SK-N-SH (cell line): ENCODE measurements around the gene PAM16. TPM values are rescaled to one million over a fixed set of nuclear protein-coding genes. Genes with fewer than 3 reads are reported as not detected.

Experiments used
- CTCF ChIA-PET: fragments of 300-600, 350-600 bp; formaldehyde crosslinking; extraction: SDS; loops from one replicate; lab custom pipeline; 2021; lab: Yijun Ruan, JAX
- POLR2A ChIA-PET: fragments of 350-600 bp; sonication (Branson Sonifier 250); formaldehyde crosslinking; extraction: SDS; loops from one replicate; lab custom pipeline; 2020; ENCODE audit warnings: antibody characterized with exemption, inconsistent platforms; lab: Yijun Ruan, JAX
- DNase-seq: peaks from one replicate; pipeline ENCODE4 v3.0.0; 2012
- H2AFZ ChIP-seq: fragments of 200-600 bp; sonication (generic); 2 replicates; pipeline ENCODE4 v1.8.1; 2016; ENCODE audit warnings: antibody characterized with exemption, mild to moderate bottlenecking, low read depth
- H3F3A ChIP-seq: fragments of 200-600 bp; sonication (generic); replicated peaks from 2 replicates; pipeline ENCODE3; 2016; ENCODE audit warnings: antibody characterized with exemption, mild to moderate bottlenecking; ENCODE audit not compliant: insufficient read depth
- H3K27ac ChIP-seq, 2 experiments: fragments of 200-500 bp in 1 of 2; fragments of 200-600 bp in 1 of 2; sonication (Bioruptor generic) in 1 of 2; sonication (generic), shearing (Covaris generic) in 1 of 2; 2 replicates each; pipeline versions ENCODE4 v1.5.1 to v1.6.1; 2014 to 2016; ENCODE audit warnings: low read depth in 2 of 2, inconsistent platforms in 1 of 2, low read length in 1 of 2, mild to moderate bottlenecking in 1 of 2, mixed read lengths in 1 of 2
- H3K27me3 ChIP-seq: fragments of 200-600 bp; sonication (generic), shearing (Covaris generic); 2 replicates; pipeline ENCODE4 v1.6.1; 2016; ENCODE audit warnings: mixed run types; ENCODE audit not compliant: insufficient read depth
- H3K36me3 ChIP-seq, 2 experiments: fragments of 200-500 bp in 1 of 2; fragments of 200-600 bp in 1 of 2; sonication (Bioruptor generic) in 1 of 2; sonication (generic) in 1 of 2; replicated peaks in 1 of 2; 2 replicates each; pipeline versions ENCODE3 to v1.5.1; 2014 to 2016; ENCODE audit warnings: low read length in 1 of 2, mild to moderate bottlenecking in 1 of 2; ENCODE audit not compliant: insufficient read depth in 2 of 2, control insufficient read depth in 1 of 2
- H3K4me1 ChIP-seq, 2 experiments: fragments of 200-500 bp in 1 of 2; fragments of 200-600 bp in 1 of 2; sonication (Bioruptor generic) in 1 of 2; sonication (generic), shearing (Covaris generic) in 1 of 2; 2 replicates each; pipeline versions ENCODE4 v1.5.1 to v1.6.1; 2014 to 2016; ENCODE audit warnings: low read depth in 1 of 2, low read length in 1 of 2, mixed run types in 1 of 2; ENCODE audit not compliant: insufficient read depth in 2 of 2, control insufficient read depth in 1 of 2
- H3K4me2 ChIP-seq: fragments of 200-600 bp; sonication (generic), shearing (Covaris generic); 2 replicates; pipeline ENCODE4 v1.6.1; 2017; ENCODE audit warnings: mixed run types
- H3K4me3 ChIP-seq, 2 experiments: fragments of 200-500 bp in 1 of 2; fragments of 200-600 bp in 1 of 2; sonication (Bioruptor generic) in 1 of 2; sonication (generic), shearing (Covaris generic) in 1 of 2; 2 replicates each; pipeline versions ENCODE4 v1.5.1 to v1.8.1; 2014 to 2016; ENCODE audit warnings: low read depth in 2 of 2, inconsistent platforms in 1 of 2, low read length in 1 of 2, mild to moderate bottlenecking in 1 of 2, mixed read lengths in 1 of 2, moderate library complexity in 1 of 2
- H3K79me2 ChIP-seq: fragments of 200-600 bp; sonication (generic); 2 replicates; pipeline ENCODE4 v1.8.1; 2017; ENCODE audit warnings: mild to moderate bottlenecking; ENCODE audit not compliant: insufficient read depth
- H3K9ac ChIP-seq: fragments of 200-600 bp; sonication (generic); 2 replicates; pipeline ENCODE4 v1.6.1; 2017; ENCODE audit warnings: mixed run types
- H3K9me2 ChIP-seq: fragments of 200-600 bp; sonication (generic); 2 replicates; pipeline ENCODE4 v1.6.1; 2017; ENCODE audit warnings: mixed run types
- H3K9me3 ChIP-seq: fragments of 200-600 bp; sonication (generic); 2 replicates; pipeline ENCODE4 v1.6.1; 2017; ENCODE audit warnings: mixed run types, mild to moderate bottlenecking, moderate library complexity
- H4K20me1 ChIP-seq: fragments of 200-600 bp; sonication (generic); 2 replicates; pipeline ENCODE4 v1.6.1; 2017; ENCODE audit warnings: mild to moderate bottlenecking, mixed run types; ENCODE audit not compliant: insufficient read depth
- FOSL2 ChIP-seq: IDR thresholded peaks from 2 replicates; pipeline ENCODE4 v1.4.0; 2012; ENCODE audit warnings: low read depth, mild to moderate bottlenecking, moderate library complexity, borderline replicate concordance
- FOXJ3 ChIP-seq: sonication (generic); formaldehyde crosslinking; IDR thresholded peaks from 2 replicates; pipeline ENCODE4 v1.5.1; 2020; ENCODE audit warnings: mild to moderate bottlenecking, missing genetic modification reagents
- FOXM1 ChIP-seq: IDR thresholded peaks from 2 replicates; pipeline ENCODE4 v1.4.0; 2012; ENCODE audit warnings: low read depth, mild to moderate bottlenecking
- GATA2 ChIP-seq: sonication (generic); formaldehyde crosslinking; IDR thresholded peaks from 2 replicates; pipeline ENCODE4 v1.5.0; 2020; ENCODE audit warnings: mild to moderate bottlenecking, missing genetic modification reagents
- MAX ChIP-seq: IDR thresholded peaks from 2 replicates; pipeline ENCODE4 v1.4.0; 2012; ENCODE audit warnings: low read depth
- MXI1 ChIP-seq: IDR thresholded peaks from 2 replicates; pipeline ENCODE4 v1.6.1; 2012; ENCODE audit warnings: mild to moderate bottlenecking, low read depth, low read length, improper control_type of control experiment
- NFIC ChIP-seq: IDR thresholded peaks from 2 replicates; pipeline ENCODE4 v1.4.0; 2012; ENCODE audit warnings: borderline replicate concordance
- POLR2AphosphoS5 ChIP-seq: IDR thresholded peaks from 2 replicates; pipeline ENCODE4 v1.6.1; 2012; ENCODE audit warnings: low read depth, low read length
- RAD21 ChIP-seq: IDR thresholded peaks from 2 replicates; pipeline ENCODE4 v1.6.1; 2012; ENCODE audit warnings: mild to moderate bottlenecking, low read length
- RXRA ChIP-seq: IDR thresholded peaks from 2 replicates; pipeline ENCODE4 v1.4.0; 2012; ENCODE audit warnings: low read depth, mild to moderate bottlenecking, borderline replicate concordance
- SIN3A ChIP-seq: IDR thresholded peaks from 2 replicates; pipeline ENCODE4 v1.6.1; 2012; ENCODE audit warnings: low read depth, mild to moderate bottlenecking, low read length, moderate library complexity, borderline replicate concordance
- TCF12 ChIP-seq: IDR thresholded peaks from 2 replicates; pipeline ENCODE4 v1.4.0; 2012
- WGBS: methylation state at CpG from one replicate; pipeline ENCODE4 v1.1.6; 2017; ENCODE audit warnings: low lambda C conversion rate; 5-methylcytosine and 5-hydroxymethylcytosine counted together
- polyA plus RNA-seq, 3 experiments: library from polyadenylated mRNA; depleted of rRNA; stranded (reverse); fragments of >200 nt; gene quantifications; 2 replicates each; pipeline ENCODE4 v1.2.3, GENCODE V29; 2012
- TF ChIP-seq, protein P1 (sequence below): fragments of 150-350 bp; IDR thresholded peaks from 2 replicates; pipeline ENCODE4 v1.6.1; 2017; ENCODE audit warnings: antibody characterized with exemption, low read length, low read depth, borderline replicate concordance
- TF ChIP-seq, protein P2 (sequence below): fragments of 200-600 bp; sonication (generic); IDR thresholded peaks from 2 replicates; pipeline ENCODE4 v1.6.1; 2017; ENCODE audit warnings: antibody characterized with exemption, mild to moderate bottlenecking, moderate library complexity
- TF ChIP-seq, protein P3 (sequence below): fragments of 150-350 bp; IDR thresholded peaks from 2 replicates; pipeline ENCODE4 v1.6.1; 2016; ENCODE audit warnings: mild to moderate bottlenecking, low read depth, low read length
- TF ChIP-seq, protein P4 (sequence below): IDR thresholded peaks from 2 replicates; pipeline ENCODE4 v1.6.1; 2012; ENCODE audit warnings: mild to moderate bottlenecking, low read depth, low read length, moderate library complexity

The PAM16 gene
- polyA plus RNA-seq, 1 of the 3 experiments (the other 2 are of a cell fraction), result 96.4 TPM

- no peaks in the 10 kb centered on the region for H3K9me3 ChIP-seq
- peaks cover 32 to 67% of the 10 kb centered on the region in 2 experiments for H3K4me1 ChIP-seq
- H2AFZ ChIP-seq, result no peak overlapping the region
- H3K4me3 ChIP-seq, result no peak overlapping the region
- peaks cover 20% of the 10 kb centered on the region for H3F3A ChIP-seq
- no peak overlapping the region for H3K9ac ChIP-seq
- DNase-seq, result no peak
- 92% methylated on average over 7 of the region's 15 CpGs for WGBS
- POLR2A ChIA-PET, result interaction anchor here (2.1 kb wide), 1 partner anchor 14 kb away, joined by 11 read pairs; no protein-coding TSS in a partner anchor
- peaks cover 0 to 31% of the 10 kb centered on the region in 2 experiments for H3K36me3 ChIP-seq
- H4K20me1 ChIP-seq, result peaks cover 48% of the 10 kb centered on the region
- peaks cover 55% of the 10 kb centered on the region for H3K79me2 ChIP-seq
- H3K27ac ChIP-seq, result no peak overlapping the region; a peak in 1 of 4 replicates
- TF ChIP-seq MXI1 (no peak), FOSL2 (no peak), NFIC (no peak), POLR2AphosphoS5 (no peak), RAD21 (no peak), GATA2 (CRISPR knock-in tag) (no peak)
- TF ChIP-seq, protein P1, sequence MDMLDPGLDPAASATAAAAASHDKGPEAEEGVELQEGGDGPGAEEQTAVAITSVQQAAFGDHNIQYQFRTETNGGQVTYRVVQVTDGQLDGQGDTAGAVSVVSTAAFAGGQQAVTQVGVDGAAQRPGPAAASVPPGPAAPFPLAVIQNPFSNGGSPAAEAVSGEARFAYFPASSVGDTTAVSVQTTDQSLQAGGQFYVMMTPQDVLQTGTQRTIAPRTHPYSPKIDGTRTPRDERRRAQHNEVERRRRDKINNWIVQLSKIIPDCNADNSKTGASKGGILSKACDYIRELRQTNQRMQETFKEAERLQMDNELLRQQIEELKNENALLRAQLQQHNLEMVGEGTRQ, result no peak
- TF ChIP-seq, protein P2, sequence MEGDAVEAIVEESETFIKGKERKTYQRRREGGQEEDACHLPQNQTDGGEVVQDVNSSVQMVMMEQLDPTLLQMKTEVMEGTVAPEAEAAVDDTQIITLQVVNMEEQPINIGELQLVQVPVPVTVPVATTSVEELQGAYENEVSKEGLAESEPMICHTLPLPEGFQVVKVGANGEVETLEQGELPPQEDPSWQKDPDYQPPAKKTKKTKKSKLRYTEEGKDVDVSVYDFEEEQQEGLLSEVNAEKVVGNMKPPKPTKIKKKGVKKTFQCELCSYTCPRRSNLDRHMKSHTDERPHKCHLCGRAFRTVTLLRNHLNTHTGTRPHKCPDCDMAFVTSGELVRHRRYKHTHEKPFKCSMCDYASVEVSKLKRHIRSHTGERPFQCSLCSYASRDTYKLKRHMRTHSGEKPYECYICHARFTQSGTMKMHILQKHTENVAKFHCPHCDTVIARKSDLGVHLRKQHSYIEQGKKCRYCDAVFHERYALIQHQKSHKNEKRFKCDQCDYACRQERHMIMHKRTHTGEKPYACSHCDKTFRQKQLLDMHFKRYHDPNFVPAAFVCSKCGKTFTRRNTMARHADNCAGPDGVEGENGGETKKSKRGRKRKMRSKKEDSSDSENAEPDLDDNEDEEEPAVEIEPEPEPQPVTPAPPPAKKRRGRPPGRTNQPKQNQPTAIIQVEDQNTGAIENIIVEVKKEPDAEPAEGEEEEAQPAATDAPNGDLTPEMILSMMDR, result no peak
- TF ChIP-seq, protein P3, sequence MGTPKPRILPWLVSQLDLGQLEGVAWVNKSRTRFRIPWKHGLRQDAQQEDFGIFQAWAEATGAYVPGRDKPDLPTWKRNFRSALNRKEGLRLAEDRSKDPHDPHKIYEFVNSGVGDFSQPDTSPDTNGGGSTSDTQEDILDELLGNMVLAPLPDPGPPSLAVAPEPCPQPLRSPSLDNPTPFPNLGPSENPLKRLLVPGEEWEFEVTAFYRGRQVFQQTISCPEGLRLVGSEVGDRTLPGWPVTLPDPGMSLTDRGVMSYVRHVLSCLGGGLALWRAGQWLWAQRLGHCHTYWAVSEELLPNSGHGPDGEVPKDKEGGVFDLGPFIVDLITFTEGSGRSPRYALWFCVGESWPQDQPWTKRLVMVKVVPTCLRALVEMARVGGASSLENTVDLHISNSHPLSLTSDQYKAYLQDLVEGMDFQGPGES, result no peak
- TF ChIP-seq, all 33 proteins: peak for 0
- Histone ChIP-seq H3K9me2 (no peaks in the 10 kb centered on the region), H3K27me3 (no peaks in the 10 kb centered on the region), H3K4me2 (peak overlapping the region; percentile 15; the same call in 1 of the 2 replicates)
- CTCF ChIA-PET, result interaction anchor here (0.9 to 32.1 kb wide), 9 partner anchors 8 to 108 kb away, joined by 3 to 558 read pairs (median 5); no protein-coding TSS in a partner anchor
These were observed 27.1 kb upstream of the PAM16 start for GRCh38 chr16:4378161-4378666.

DNA sequence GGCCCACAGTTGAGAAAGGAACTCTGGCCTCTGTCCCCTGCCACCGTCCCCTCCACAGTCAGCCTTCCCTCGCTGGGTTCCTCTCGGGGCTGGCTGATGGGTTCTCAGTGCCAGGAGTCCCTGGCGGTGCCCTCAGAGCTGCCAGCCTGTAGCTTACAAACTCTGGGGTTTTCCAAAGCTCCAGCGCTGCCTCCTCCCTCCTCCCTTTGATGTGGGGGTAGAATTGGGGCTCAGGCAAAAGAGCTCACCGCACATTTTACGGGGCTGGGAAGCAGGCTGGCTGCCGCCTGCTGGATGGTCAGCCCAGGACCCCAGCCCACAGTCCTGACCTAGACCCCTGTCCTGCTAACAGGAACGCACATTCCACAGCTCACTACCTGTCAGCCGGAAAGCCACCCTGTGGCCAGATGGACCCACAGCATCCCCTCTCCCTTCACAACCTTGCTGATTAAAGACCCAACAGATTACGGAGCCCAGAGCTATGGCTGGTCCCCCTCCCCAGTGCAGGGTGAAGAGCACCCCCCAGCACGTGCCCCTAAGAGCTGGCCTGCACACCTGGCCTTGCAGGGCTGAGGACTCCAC lies 26.5 kb upstream of the PAM16 start:
- ChIA-PET POLR2A (interaction anchor here (2.1 kb wide), 1 partner anchor 14 kb away, joined by 11 read pairs; no protein-coding TSS in a partner anchor), CTCF (interaction anchor here (0.9 to 32.1 kb wide), 10 partner anchors 9 to 108 kb away, joined by 3 to 558 read pairs (median 5); no protein-coding TSS in a partner anchor)
- H3K9me2 ChIP-seq, result no peaks in the 10 kb centered on the region
- peaks cover 0 to 26% of the 10 kb centered on the region in 2 experiments for H3K36me3 ChIP-seq
- peaks cover 21% of the 10 kb centered on the region for H3F3A ChIP-seq
- peaks cover 52% of the 10 kb centered on the region for H4K20me1 ChIP-seq
- no peak for DNase-seq
- H3K27ac ChIP-seq, result no peak overlapping the region; a peak in 1 of 4 replicates
- peak overlapping the region; percentile 15; the same call in 1 of the 2 replicates for H3K4me2 ChIP-seq
- H3K9ac ChIP-seq, result no peak overlapping the region
- peaks cover 60% of the 10 kb centered on the region for H3K79me2 ChIP-seq
- 73% methylated on average over 5 of the region's 12 CpGs for WGBS
- no peaks in the 10 kb centered on the region for H3K27me3 ChIP-seq
- H3K9me3 ChIP-seq, result no peaks in the 10 kb centered on the region
- no peak overlapping the region for H2AFZ ChIP-seq
- no peak overlapping the region for H3K4me3 ChIP-seq
- peaks cover 32 to 68% of the 10 kb centered on the region in 2 experiments for H3K4me1 ChIP-seq
- TF ChIP-seq, protein P4, sequence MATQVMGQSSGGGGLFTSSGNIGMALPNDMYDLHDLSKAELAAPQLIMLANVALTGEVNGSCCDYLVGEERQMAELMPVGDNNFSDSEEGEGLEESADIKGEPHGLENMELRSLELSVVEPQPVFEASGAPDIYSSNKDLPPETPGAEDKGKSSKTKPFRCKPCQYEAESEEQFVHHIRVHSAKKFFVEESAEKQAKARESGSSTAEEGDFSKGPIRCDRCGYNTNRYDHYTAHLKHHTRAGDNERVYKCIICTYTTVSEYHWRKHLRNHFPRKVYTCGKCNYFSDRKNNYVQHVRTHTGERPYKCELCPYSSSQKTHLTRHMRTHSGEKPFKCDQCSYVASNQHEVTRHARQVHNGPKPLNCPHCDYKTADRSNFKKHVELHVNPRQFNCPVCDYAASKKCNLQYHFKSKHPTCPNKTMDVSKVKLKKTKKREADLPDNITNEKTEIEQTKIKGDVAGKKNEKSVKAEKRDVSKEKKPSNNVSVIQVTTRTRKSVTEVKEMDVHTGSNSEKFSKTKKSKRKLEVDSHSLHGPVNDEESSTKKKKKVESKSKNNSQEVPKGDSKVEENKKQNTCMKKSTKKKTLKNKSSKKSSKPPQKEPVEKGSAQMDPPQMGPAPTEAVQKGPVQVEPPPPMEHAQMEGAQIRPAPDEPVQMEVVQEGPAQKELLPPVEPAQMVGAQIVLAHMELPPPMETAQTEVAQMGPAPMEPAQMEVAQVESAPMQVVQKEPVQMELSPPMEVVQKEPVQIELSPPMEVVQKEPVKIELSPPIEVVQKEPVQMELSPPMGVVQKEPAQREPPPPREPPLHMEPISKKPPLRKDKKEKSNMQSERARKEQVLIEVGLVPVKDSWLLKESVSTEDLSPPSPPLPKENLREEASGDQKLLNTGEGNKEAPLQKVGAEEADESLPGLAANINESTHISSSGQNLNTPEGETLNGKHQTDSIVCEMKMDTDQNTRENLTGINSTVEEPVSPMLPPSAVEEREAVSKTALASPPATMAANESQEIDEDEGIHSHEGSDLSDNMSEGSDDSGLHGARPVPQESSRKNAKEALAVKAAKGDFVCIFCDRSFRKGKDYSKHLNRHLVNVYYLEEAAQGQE, result no peak
- TF ChIP-seq FOXM1, result no peak
- no peak for TF ChIP-seq SIN3A
- TF ChIP-seq MXI1, result no peak
- TF ChIP-seq MAX, result no peak
- TF ChIP-seq RXRA, result no peak
- no peak for TF ChIP-seq FOSL2
- no peak for TF ChIP-seq FOXJ3
- TF ChIP-seq TCF12, result no peak
